Fibroblast of mammary gland (primary cell): ENCODE data around the gene MDM1.

ENCODE experiments used
- DNase-seq: peaks from one replicate; pipeline ENCODE4 v3.0.0-alpha.2; 2010; ENCODE audit warnings: low read depth
- H3K4me3 ChIP-seq: 2 replicates; pipeline ENCODE4 v1.5.1; 2011; ENCODE audit warnings: low read depth, mild to moderate bottlenecking, low read length, moderate library complexity; ENCODE audit not compliant: control insufficient read depth
- TF ChIP-seq, protein P1 (sequence below): conservative IDR thresholded peaks from 2 replicates; pipeline ENCODE4 v1.5.1; 2011; ENCODE audit warnings: low read depth, low read length, inconsistent platforms; ENCODE audit not compliant: control insufficient read depth, insufficient read depth

The MDM1 gene

DNA sequence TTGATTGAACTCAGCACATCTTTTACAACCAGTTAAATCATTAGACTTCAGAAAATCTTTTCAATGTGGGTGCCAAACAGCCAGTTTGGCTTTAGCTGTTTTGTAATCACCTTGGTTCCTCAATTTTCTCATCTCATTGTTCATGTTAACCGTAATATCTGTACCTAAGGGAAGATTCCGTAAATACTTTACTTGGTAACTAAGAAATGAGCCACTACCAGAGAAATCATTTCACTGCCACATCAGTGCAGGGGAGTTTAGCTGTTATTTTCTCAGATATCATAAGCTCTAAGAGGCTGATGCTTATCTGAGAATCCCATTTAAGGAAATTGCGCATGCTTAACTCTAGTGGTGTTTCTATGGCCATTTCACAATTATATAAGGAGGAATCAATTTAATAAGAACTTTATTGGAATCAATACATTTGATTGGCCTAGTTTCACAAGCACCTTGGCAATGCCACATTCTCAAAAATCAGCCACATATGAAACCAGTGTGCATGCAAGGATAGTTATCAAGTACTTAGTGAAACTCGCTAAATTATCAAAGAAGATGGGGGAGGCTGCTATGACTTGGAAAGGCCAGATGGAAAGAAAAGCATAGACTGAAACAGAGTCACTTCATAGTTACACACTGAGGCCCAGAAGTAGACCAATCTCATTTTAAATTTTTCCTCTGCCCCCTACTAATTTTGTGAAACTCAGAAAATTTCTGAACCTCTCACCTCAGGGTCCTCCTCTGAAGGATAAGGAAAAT is 50.7 kb downstream of the MDM1 start:
- DNase-seq, result no peak
- no peak overlapping the region for H3K4me3 ChIP-seq
- TF ChIP-seq, protein P1, sequence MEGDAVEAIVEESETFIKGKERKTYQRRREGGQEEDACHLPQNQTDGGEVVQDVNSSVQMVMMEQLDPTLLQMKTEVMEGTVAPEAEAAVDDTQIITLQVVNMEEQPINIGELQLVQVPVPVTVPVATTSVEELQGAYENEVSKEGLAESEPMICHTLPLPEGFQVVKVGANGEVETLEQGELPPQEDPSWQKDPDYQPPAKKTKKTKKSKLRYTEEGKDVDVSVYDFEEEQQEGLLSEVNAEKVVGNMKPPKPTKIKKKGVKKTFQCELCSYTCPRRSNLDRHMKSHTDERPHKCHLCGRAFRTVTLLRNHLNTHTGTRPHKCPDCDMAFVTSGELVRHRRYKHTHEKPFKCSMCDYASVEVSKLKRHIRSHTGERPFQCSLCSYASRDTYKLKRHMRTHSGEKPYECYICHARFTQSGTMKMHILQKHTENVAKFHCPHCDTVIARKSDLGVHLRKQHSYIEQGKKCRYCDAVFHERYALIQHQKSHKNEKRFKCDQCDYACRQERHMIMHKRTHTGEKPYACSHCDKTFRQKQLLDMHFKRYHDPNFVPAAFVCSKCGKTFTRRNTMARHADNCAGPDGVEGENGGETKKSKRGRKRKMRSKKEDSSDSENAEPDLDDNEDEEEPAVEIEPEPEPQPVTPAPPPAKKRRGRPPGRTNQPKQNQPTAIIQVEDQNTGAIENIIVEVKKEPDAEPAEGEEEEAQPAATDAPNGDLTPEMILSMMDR, result no peak

DNA sequence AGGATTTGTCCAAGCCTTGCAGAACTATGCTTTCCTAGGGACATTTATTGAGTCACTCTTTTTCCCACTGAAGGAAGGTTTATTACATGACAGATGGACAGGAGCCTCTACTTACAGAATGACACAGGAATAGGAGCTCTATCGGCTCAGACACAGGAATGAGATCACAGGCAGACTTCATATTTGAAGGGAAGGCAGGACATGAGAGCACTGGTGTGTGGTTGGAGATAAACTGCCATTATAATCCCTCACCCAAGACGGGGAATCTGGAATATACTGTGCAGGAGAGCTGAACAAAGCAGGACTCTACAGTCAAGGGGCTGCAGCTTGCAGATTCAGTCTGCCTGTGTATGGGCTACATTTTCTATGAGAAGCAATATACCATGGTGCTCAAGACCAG is 51.9 kb downstream of the MDM1 start:
- TF ChIP-seq, protein P1, result no peak
- DNase-seq, result no peak
- H3K4me3 ChIP-seq, result no peak overlapping the region

DNA sequence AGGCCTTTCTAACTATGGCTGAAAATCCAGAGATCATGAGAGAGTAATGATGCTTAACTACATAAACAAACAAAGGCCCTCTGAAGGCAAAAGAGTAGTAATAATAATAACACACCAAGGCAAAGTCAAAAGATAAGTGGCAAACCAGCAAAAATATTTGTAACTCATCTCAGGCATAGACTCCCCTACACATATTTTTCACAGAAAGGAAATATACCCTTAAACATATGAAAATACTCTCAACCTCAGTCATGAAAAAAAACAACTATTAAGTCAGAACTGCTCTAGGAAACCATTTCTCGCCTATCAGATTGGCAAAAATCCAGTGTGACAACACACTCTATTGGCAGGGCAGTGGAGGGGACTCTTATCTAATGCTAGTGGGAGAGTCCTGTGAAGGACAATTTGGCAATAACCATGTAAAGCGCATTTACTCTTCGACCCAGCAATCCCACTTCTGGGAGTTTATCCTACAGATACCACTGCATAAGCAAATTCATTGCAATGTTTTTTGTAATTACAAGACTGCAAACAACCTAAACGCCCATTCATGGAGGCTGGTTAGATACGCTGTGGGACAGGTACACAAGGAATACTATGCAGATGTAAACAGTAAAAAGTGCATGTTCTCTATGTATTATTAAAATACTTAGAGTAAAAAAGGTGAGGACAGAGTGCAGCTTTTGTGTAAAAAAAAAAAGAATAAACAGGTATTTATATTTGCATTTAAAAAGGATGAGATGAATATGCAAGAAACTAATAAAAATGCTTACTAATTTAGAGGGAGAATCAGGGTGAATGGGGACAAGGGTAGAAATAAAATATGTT is 52.7 kb downstream of the MDM1 start:
- DNase-seq, result no peak

DNA sequence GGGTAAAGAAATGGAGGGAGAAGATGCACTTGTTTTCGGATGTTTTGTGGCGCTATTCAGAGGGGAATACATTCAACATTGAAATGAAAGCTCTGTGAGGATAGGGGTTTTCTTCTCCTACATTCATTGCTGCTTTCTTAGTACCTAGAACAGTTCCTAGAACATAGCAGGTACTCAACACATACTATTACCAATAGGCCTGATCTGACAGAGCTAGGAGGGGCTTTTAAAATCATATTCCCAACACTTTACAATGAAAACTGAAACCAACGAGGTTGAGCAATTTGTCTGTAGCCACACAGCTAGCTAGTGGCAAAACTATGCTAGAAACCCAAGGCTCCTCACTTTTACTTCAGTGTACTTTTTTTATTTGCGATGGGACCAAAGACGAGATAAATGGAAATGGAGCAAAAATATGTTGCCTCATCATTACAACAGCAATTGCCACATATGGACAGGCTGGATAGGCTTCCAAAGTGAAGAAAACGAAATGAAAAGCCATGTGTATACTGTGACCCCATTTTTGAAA is 55.7 kb downstream of the MDM1 start:
- TF ChIP-seq, protein P1, result no peak
- no peak for DNase-seq
- no peak overlapping the region for H3K4me3 ChIP-seq

More for the DNA sequence above, 52.7 kb downstream of the MDM1 start:
- TF ChIP-seq, protein P1, result no peak
- no peak overlapping the region for H3K4me3 ChIP-seq

DNA sequence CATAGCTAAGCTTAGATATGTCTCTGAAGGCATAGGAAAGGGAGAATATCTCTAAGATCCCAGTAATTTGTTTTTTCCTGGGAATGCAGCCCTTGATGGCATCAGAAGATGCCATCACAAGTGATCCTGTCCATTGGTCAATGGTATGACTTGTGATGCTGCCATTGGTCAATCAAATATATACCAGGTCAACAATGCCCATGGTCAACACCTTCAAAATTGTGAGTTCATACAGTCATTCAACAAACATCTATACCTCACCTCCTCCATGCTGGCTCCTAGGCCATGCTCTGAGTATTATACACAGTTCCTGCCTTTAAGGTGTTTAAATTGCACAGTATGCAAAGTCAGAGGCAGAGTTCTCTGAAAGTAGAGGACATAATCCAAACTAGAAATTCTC is 59.4 kb downstream of the MDM1 start:
- DNase-seq, result no peak
- TF ChIP-seq, protein P1, result no peak
- no peak overlapping the region for H3K4me3 ChIP-seq

DNA sequence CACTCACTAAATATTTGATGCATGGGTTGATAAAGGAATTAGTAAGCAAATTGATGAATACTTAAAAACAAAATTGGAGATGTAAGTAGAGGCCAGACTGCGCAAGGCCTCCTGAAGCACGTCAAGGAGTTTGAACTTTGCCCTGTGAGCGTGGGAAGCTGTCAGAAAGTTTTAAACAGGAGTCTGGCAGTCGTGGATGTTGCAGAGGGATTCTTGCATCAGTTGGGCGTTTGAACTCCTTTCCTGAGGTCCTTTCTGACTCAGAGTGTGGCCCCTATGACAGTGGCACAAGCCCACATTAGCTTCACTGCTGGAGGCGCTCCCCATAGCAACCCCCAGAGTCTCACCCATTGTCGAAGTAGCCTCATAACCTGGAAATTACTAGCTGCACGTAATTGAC is 60.8 kb downstream of the MDM1 start:
- H3K4me3 ChIP-seq, result no peak overlapping the region
- DNase-seq, result peak; percentile 82
- TF ChIP-seq, protein P1, result no peak
